ENCODE results near the gene RHCE.
"Not testable (repeated sequence)": the region's sequence is repeated elsewhere in the genome, so short reads cannot be mapped to it uniquely, and the experiment has no call there.

RHCE gene

DNA sequence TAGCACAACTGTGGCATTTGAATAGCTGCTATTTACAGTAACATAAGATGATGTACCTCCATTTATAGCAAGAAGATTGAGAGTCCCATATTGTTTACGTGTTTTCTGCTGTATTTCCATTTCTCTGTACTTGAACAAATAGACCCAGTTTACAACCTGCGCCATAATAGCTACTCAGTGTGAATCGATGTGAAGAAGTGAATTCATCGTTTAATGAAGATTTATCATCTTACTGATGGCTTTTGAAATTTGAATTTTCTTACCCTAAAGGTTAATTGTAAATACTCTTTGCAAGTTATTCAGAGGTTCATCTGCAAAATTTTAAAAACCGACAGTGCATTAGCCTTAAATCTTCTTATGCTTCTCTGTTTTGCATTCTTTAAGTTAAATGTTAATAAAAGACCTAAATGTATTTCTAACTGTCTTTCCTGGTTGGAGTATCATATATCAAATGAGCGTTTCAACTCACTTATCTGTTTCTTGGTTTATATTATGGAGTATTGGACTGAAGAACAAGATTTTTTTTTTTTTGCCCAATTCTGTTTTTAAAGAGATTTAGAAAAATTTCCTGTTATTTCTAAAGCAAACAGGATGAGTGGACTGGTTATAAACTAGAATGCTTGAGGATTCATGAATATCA, 12.2 kb upstream of the RHCE start:
- no peak for DNase-seq

GRCh38 chr1:25431955-25432719, 11.5 kb upstream of the RHCE start:
- no peak for DNase-seq

GRCh38 chr1:25430967-25431881, 10.6 kb upstream of the RHCE start:
- no peak for DNase-seq

DNA sequence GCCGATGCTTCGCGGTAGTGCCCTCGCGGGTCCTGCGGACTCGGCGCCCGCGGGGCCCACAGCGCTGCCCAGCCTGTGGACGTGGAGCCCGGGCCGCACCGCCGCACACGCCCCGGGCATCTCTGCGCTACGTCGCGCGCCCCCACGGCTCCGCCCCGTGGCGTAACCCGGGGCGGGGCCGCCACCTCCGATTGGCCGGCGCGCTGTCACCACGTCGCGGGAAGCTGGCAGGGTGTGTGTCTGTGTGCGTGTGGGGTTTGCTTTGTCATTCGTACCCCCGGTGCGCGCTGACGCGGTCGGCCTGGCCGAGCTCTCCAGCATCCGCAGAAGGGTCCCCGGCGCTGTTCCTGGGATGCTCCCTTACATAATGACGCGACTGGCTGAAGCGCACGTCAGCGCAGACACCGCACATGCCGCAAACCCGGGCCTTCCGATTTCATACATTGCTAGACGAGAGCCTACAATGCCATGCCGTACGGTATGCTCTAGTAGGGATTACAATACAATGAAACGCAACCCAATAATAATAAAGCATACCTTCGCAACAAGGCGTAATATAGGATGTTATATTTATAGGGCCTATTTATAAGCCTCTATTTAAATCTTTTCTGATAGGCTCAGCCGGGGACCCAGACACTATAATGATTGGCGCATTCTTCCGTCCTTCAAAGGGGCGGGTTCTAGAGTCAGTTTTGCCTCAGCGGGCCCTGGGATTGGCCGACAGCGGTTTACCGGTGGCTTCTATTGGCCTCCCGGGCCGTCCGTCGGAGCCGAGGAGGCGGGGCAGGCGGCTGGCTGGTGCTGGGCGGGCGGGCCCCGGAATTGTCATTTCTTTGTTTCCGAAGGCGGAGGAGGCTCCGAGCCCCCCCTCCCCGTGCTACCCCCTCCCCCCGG, 9.7 kb upstream of the RHCE start, which contains the start of gene MACO1:
Gene MACO1 (plus strand): TSS at position 825 of the 894 bp plus-strand sequence. CDS start 202 bp downstream, outside the sequence.
- peak; percentile 98 for DNase-seq

DNA sequence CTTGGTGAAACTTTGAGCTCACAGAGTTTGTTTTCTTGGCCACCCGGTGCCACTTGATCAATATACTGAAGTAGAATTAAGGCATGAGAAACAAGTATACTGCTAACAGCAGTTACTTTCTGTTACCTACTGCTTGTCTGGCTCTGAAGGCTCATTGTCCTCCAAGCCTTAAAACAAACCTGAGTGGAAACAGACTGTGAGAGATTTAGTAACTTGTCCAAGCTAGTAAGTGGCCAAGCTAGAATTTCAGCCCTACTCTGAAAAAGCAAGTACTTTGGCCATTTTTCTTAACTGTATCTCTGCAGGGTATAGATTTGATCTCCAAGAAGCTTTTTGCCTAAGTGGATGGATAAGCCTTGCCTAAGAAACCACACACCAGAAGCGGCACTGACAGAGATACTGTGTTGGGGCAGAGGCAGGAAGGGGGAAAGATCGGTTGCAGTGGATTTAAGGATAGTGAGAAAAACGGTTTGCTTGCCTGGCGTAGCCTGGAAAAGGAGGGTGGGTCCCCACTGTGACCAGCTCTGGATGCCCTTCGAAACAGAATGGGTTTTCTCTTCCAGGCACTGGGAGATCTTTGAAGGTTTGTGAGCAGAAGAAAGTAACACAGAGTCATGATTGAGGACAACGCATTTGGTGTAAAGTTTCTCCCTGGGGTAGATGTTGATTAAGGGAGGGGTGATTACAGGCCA, 8.0 kb upstream of the RHCE start:
- no peak for DNase-seq

- DNase-seq = no peak
These were observed 7.1 kb upstream of the RHCE start for GRCh38 chr1:25427696-25428095.

DNA sequence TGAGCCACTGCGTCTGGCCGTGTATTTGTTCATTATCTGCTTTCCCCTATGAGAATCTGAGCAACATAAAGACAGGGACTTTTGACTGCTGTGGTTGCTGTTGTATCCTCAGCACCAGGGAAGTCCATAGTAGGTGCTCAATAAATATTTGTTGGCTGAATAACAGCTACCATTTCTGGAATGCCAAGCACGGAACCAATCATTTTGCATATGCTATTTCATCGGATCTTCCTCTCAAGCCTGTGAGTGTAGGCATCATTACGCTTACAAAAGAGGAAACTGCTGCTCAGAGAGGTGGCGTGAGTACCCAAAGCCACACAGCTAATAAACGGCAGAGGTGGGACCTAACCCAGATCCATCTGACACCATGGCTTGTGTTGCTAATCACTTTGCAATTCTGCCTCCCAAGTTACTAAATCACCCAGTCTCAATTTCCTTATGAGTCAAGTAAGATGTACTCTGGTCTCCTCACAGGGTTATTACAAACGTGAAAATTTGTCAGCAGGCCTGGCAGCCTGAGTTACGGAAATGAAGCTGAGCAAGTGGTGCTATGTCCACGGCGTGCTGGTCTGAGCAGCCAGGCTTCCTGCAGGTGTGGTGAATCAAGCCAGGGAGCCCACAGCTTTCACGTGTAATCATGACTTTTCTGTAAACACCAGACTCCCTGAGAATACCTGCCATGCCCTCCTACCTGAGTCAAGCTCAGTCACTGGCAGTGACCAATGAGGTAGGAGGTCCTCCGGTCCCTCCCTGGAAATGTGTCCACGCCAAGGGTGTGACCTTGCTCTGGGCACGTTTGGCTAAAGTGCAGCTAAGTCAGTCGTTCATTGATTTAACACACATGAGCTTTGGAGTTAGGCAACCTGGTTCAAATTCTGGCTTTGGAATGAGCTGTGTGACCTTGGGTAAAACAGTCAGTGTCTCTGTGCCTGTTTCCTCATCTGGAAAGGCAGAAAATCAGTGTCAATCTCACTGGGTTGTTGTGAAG, 4.8 kb upstream of the RHCE start:
- DNase-seq = no peak

DNA sequence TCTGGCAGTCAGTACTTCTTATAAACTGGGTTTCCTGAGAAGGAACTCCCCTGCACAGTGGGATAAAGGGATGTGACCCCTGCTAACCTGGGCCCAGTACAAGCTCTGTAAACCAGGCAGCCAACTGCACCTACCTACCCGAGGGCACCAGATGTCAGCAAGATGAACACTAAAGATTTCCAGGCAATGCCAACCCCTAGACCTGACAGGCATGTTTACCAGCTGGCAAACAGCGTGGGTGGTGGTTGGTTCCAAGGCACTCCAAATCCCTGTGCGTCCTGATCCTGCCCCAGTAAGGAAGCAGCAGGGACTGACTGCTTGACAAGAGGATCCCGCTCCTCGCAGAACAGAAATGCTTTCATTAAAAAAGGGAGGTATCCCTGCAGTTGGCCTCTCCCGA, 2.6 kb upstream of the RHCE start:
- not testable (repeated sequence) for DNase-seq

DNA sequence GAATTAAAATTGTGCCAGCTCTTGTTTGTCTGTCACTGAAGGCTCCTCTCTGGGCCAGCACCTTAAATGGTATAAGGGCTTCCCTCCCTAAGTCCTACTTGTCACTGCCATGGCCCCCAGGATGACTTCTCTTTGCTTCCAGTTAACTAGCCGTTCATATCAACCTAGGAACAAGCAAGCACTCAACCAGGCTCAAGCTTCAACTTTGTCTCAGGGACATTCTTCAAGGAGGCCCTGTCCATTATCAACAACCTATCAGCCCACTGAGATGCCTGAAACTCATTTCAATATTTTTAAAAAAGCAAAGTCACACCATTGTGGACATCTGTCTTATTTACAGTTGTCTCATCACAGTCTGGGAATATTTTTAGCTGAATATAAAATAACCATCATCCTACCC, 1.3 kb downstream of the RHCE start:
- DNase-seq = not testable (repeated sequence)

- not testable (repeated sequence) for DNase-seq
These were observed 3.3 kb downstream of the RHCE start for GRCh38 chr1:25417280-25417679.

GRCh38 chr1:25414578-25414977, 6.0 kb downstream of the RHCE start:
- not testable (repeated sequence) for DNase-seq

- DNase-seq = not testable (repeated sequence)
These were observed 6.5 kb downstream of the RHCE start for GRCh38 chr1:25414157-25414556.

GRCh38 chr1:25412872-25413623, 7.6 kb downstream of the RHCE start:
- not testable (repeated sequence) for DNase-seq

GRCh38 chr1:25409641-25410427, 10.8 kb downstream of the RHCE start:
- DNase-seq = not testable (repeated sequence)

- DNase-seq = not testable (repeated sequence)
These were observed 14.8 kb downstream of the RHCE start for GRCh38 chr1:25405731-25406305.

DNA sequence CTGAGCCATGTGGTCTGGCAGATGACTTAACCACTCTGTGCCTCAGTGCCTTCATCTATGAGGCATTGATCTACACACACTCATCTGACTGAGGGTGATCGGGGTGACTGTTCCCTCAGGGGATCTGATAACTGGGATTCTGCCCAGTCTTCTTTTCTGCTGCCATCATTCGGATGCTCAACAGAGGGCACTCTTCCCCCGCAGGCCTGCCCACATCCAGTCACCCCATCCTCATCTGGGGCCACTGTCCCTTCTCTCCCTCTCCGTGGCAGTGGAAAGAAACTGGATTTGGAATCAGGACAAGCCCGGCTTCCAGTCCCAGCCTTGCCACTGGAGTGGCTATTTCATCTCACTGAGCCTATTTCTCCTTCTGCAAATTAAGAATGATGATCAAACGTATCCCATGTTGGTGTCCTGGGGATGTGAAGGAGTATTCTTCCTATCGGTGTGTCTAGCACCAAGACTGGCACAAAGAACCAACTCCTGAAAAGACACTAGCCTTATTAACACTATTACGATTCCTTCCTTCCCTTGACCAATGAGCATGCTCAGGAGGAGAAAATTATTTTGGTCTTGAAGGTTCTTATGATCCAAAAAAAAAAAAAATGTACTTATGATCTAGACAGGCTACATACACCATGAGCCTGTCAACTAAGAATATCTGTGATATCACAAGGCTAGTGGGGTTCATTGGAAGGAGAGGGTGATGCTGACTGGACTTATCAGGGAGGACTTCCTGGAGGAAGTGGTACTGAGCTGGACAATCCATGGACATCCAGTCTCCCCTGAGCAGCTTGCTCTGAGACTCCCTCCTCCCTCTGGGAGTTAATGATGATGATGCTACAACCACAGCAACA, 17.4 kb downstream of the RHCE start:
- DNase-seq = not testable (repeated sequence)

DNA sequence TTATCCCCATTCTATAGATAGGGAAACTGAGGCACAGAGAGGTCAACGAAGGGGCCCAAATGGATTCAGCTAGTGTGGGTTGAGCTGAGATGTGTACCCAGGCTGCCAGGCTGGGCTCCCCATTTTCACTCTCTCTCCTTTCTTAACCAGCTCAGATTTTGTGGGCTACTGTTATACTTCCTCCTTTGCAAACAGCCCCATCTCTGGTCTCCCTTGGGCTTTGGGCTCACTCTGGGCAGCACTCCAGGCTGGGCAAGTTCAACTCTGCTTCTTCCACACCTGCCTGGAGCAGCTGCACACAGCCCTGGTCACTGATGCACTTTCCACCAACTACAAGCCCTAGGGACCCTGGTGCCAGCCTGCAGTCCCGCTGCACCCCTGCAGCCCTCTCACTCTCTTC, 22.5 kb downstream of the RHCE start:
- DNase-seq = not testable (repeated sequence)
